CD4-positive, alpha-beta memory T cell (primary cell): ENCODE results near the gene TDRKH. TPM values are rescaled to one million over a fixed set of nuclear protein-coding genes. Genes with fewer than 3 reads are reported as not detected.

Experiments used
- CTCF ChIA-PET: fragments of 350-600 bp; sonication (Branson Sonifier 250); formaldehyde crosslinking; loops from one replicate; lab custom pipeline; 2021; ENCODE audit warnings: inconsistent platforms; ENCODE audit not compliant: partially characterized antibody; lab: Charles Lee
- POLR2A ChIA-PET: fragments of 350-600 bp; sonication (Branson Sonifier 250); formaldehyde crosslinking; loops from one replicate; lab custom pipeline; 2021; ENCODE audit not compliant: partially characterized antibody; lab: Charles Lee
- DNase-seq, 5 donors: peaks; one replicate each; pipeline versions ENCODE4 v3.0.0 to v3.0.0-alpha.2; 2020 to 2022; ENCODE audit warnings: mixed read lengths in 1 of 5
- H3K27ac ChIP-seq: one replicate; pipeline ENCODE4 v1.7.0; 2013; ENCODE audit warnings: low read depth, low read length
- H3K27me3 ChIP-seq: 2 replicates; pipeline ENCODE4 v1.7.0; 2013; ENCODE audit warnings: mild to moderate bottlenecking, low read length, moderate library complexity; ENCODE audit not compliant: insufficient read depth
- H3K36me3 ChIP-seq: 2 replicates; pipeline ENCODE4 v1.7.0; 2013; ENCODE audit warnings: mild to moderate bottlenecking, low read length, moderate library complexity; ENCODE audit not compliant: insufficient read depth
- H3K4me1 ChIP-seq: 2 replicates; pipeline ENCODE4 v1.7.0; 2013; ENCODE audit warnings: mild to moderate bottlenecking, low read length, moderate library complexity; ENCODE audit not compliant: insufficient read depth
- H3K4me3 ChIP-seq, 2 donors: one replicate each; pipeline ENCODE4 v1.7.0; 2013; ENCODE audit warnings: low read length in 2 of 2, mild to moderate bottlenecking in 1 of 2
- H3K9me3 ChIP-seq, 2 donors: one replicate each; pipeline ENCODE4 v1.7.0; 2013; ENCODE audit warnings: low read length in 2 of 2, control low read depth in 1 of 2; ENCODE audit not compliant: control insufficient read depth in 1 of 2
- H3K27ac Mint-ChIP-seq, 7 donors: one replicate each; pipeline ENCODE4 v1.8.0; 2020 to 2021; ENCODE audit warnings: mixed read lengths in 7 of 7, mild to moderate bottlenecking in 6 of 7, inconsistent platforms in 3 of 7, moderate library complexity in 3 of 7
- H3K27me3 Mint-ChIP-seq, 2 donors: one replicate each; pipeline ENCODE4 v1.8.0; 2020 to 2021; ENCODE audit warnings: mixed read lengths in 2 of 2
- H3K36me3 Mint-ChIP-seq, 2 donors: one replicate each; pipeline ENCODE4 v1.8.0; 2020 to 2021; ENCODE audit warnings: mixed read lengths in 2 of 2, inconsistent platforms in 1 of 2, mild to moderate bottlenecking in 1 of 2
- H3K4me1 Mint-ChIP-seq, 4 donors: one replicate each; pipeline ENCODE4 v1.8.0; 2020 to 2021; ENCODE audit warnings: mixed read lengths in 4 of 4, mild to moderate bottlenecking in 1 of 4
- H3K4me3 Mint-ChIP-seq, 8 donors: one replicate each; pipeline ENCODE4 v1.8.0; 2020 to 2021; ENCODE audit warnings: mixed read lengths in 8 of 8, mild to moderate bottlenecking in 7 of 8, moderate library complexity in 6 of 8, inconsistent platforms in 3 of 8
- H3K9me3 Mint-ChIP-seq, 8 donors: one replicate each; pipeline ENCODE4 v1.8.0; 2020 to 2021; ENCODE audit warnings: mixed read lengths in 8 of 8, mild to moderate bottlenecking in 5 of 8, inconsistent platforms in 3 of 8, moderate library complexity in 1 of 8
- intact Hi-C: fragments of 100-400 bp; cut with micrococcal nuclease; formaldehyde crosslinking; loops from one replicate; pipeline ENCODE4 v1.15.1; 2023
- polyA plus RNA-seq, 2 donors: library from polyadenylated mRNA; unstranded; fragments of 300-500 nt; fragmentation: Illumina TruSeq; gene quantifications; one replicate each; pipeline ENCODE4 v1.2.3, GENCODE V29; 2021
- total RNA-seq, 2 experiments: library from RNA; stranded (reverse); gene quantifications; one replicate each; pipeline ENCODE4 v1.2.3, GENCODE V29; 2021

Gene TDRKH
- total and polyA plus RNA-seq, 4 experiments from 2014 or later, result 16.6 to 29.3 (median 23.9) TPM

DNA sequence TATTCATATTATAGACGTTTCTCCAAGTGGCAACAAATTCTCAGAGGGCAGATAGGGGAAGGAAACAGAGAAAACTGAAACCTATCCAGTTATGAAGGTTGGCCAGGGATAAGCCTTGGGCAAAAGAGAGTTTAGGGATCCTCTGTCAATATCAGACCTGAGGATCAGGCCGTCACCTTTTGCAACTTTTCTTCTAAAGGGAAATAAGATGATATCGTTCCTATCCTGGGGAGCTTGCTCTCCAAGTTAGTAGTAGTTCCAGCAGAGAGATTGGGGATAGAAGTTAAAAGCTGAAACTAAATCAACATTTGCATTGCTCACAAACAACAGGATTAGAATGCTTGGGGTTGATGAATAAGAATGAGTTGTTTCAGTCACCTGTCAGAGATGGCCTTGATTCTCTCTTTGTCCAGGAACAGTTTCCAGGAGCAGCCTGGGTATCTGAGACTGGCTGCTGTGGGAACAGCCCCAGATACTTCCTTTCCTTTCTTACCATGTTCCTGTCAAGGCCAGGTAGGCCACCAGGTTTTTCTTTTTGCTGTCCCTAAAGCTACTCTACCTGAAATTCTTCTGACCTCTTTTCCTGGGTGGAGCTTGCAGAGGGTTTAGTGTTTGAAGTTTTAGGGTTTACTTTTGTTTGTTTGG, 66.5 kb downstream of the TDRKH start:
- intact Hi-C loops, result no loop called here
- no peak overlapping the region for H3K4me3 ChIP-seq
- H3K4me1 ChIP-seq, result peaks cover 19% of the 10 kb centered on the region
- POLR2A ChIA-PET, result interaction anchor here (0.6 kb wide), 1 partner anchor 11 kb away, joined by 3 read pairs; no protein-coding TSS in a partner anchor
- DNase-seq, result no peak
- Mint-ChIP-seq H3K4me3 (no peak overlapping the region), H3K27me3 (peaks cover 26 to 46% of the 10 kb centered on the region in 2 donors), H3K4me1 (peaks cover 7 to 25% (median 14%) of the 10 kb centered on the region in 4 donors), H3K27ac (no peak overlapping the region), H3K36me3 (no peaks in the 10 kb centered on the region), H3K9me3 (no peaks in the 10 kb centered on the region)
- no peaks in the 10 kb centered on the region for H3K9me3 ChIP-seq
- peaks cover 24% of the 10 kb centered on the region for H3K27me3 ChIP-seq
- no peak overlapping the region for H3K27ac ChIP-seq
- CTCF ChIA-PET, result interaction anchor here (1.4 kb wide), 1 partner anchor 11 kb away, joined by 4 read pairs; no protein-coding TSS in a partner anchor
- H3K36me3 ChIP-seq, result no peaks in the 10 kb centered on the region

Other genes starting within 250 kb of the TDRKH start
- 10 to 100 TPM; 40.0 to 44.3 TPM for gene SNX27, start 178.4 kb downstream of the TDRKH start, total RNA-seq
- 10 to 100 TPM in 1 of 2 donors, 1 to 10 TPM in 1; 7.5 to 14.2 TPM for gene SNX27, start 178.4 kb downstream of the TDRKH start, polyA plus RNA-seq
- gene CELF3, start 73.7 kb downstream of the TDRKH start, total RNA-seq, result not detected
- gene CELF3, start 73.7 kb downstream of the TDRKH start, polyA plus RNA-seq, result not detected
- gene RIIAD1, start 69.0 kb downstream of the TDRKH start, total RNA-seq, result not detected
- gene RIIAD1, start 69.0 kb downstream of the TDRKH start, polyA plus RNA-seq, result not detected
- gene MRPL9, start 27.0 kb downstream of the TDRKH start, total RNA-seq, result 10 to 100 TPM; 75.5 to 82.8 TPM
- 100 to 1,000 TPM; 134 to 160 TPM for gene MRPL9, start 27.0 kb downstream of the TDRKH start, polyA plus RNA-seq
- under 1 TPM; 0.36 to 0.52 TPM for gene LINGO4, start 14.9 kb upstream of the TDRKH start, total RNA-seq
- under 1 TPM in 1 of 2 donors, not detected in 1; 0.20 TPM for gene LINGO4, start 14.9 kb upstream of the TDRKH start, polyA plus RNA-seq
- 10 to 100 TPM in 1 of 2 experiments, 1 to 10 TPM in 1; 10.0 to 11.2 TPM for gene RORC, start 41.3 kb upstream of the TDRKH start, total RNA-seq
- 10 to 100 TPM; 14.8 to 43.1 TPM for gene RORC, start 41.3 kb upstream of the TDRKH start, polyA plus RNA-seq
- gene C2CD4D, start 49.3 kb upstream of the TDRKH start, total RNA-seq, result 1 to 10 TPM; 1.0 to 1.7 TPM
- gene C2CD4D, start 49.3 kb upstream of the TDRKH start, polyA plus RNA-seq, result 1 to 10 TPM; 1.3 to 3.4 TPM
- not detected for gene THEM5, start 63.2 kb upstream of the TDRKH start, total RNA-seq
- gene THEM5, start 63.2 kb upstream of the TDRKH start, polyA plus RNA-seq, result under 1 TPM in 1 of 2 donors, not detected in 1; 0.40 TPM
- 100 to 1,000 TPM; 105 to 106 TPM for gene THEM4, start 119.0 kb upstream of the TDRKH start, total RNA-seq
- 100 to 1,000 TPM; 113 to 122 TPM for gene THEM4, start 119.0 kb upstream of the TDRKH start, polyA plus RNA-seq
- gene S100A10, start 203.4 kb upstream of the TDRKH start, total RNA-seq, result 100 to 1,000 TPM; 218 to 231 TPM
- gene S100A10, start 203.4 kb upstream of the TDRKH start, polyA plus RNA-seq, result 1,000 to 10,000 TPM in 1 of 2 donors, 100 to 1,000 TPM in 1; 855 to 1,427 TPM
- gene S100A11, start 246.5 kb upstream of the TDRKH start, total RNA-seq, result 100 to 1,000 TPM; 239 to 247 TPM
- gene S100A11, start 246.5 kb upstream of the TDRKH start, polyA plus RNA-seq, result 1,000 to 10,000 TPM in 1 of 2 donors, 100 to 1,000 TPM in 1; 610 to 1,204 TPM